HepG2 (cell line): ENCODE data around the gene CDK14. TPM values are rescaled to one million over a fixed set of nuclear protein-coding genes. Genes with fewer than 3 reads are reported as not detected.

Source experiments
- ATAC-seq: fragments of 200-7000 bp; cut with Tn5 transposase; 3 replicates; pipeline ENCODE4 v1.9.1; 2020; ENCODE audit warnings: mild to moderate bottlenecking, moderate library complexity
- BruUV-seq: library from RNA; stranded (reverse); fragments of 400-500 nt; replicated peaks from 2 replicates; lab custom pipeline; 2021; lab: Mats Ljungman, UMichigan
- CTCF ChIA-PET: fragments of 300-600 bp; formaldehyde crosslinking; extraction: SDS; loops from one replicate; lab custom pipeline; 2021; ENCODE audit warnings: low total read pairs, inconsistent platforms, low intra/inter-chr PET ratio; lab: Yijun Ruan, JAX
- POLR2A ChIA-PET: fragments of 350-600 bp; sonication (Branson Sonifier 250); formaldehyde crosslinking; loops from one replicate; lab custom pipeline; 2020; ENCODE audit warnings: antibody characterized with exemption, inconsistent platforms; lab: Yijun Ruan, JAX
- DNase-seq: peaks from one replicate; pipeline ENCODE4 v3.0.0-alpha.2; 2015; ENCODE audit warnings: low spot score
- FAIRE-seq: peaks from 3 replicates; lab custom pipeline; 2011; peaks lifted over from hg19 to GRCh38; lab: Jason Lieb, UNC
- H2AFZ ChIP-seq: one replicate; pipeline ENCODE4 v1.6.1; 2011; ENCODE audit warnings: low read length, inconsistent platforms
- H3K27ac ChIP-seq: fragments of 300-600 bp; 3 replicates; pipeline ENCODE4 v1.8.0; 2011; ENCODE audit warnings: mixed run types, mild to moderate bottlenecking, mixed read lengths, low read length, inconsistent platforms; ENCODE audit not compliant: insufficient read depth; ENCODE audit errors: extremely low read length
- H3K27me3 ChIP-seq, 2 experiments: fragments of 200-600 bp in 1 of 2; 2 replicates in 1 of 2; 3 replicates in 1 of 2; pipeline versions ENCODE4 v1.6.0 to v1.8.0; 2011; ENCODE audit warnings: low read length in 2 of 2, mild to moderate bottlenecking in 2 of 2, moderate library complexity in 2 of 2, inconsistent platforms in 1 of 2; ENCODE audit not compliant: insufficient read depth in 2 of 2, control insufficient read depth in 1 of 2
- H3K36me3 ChIP-seq, 2 experiments: fragments of 200-600 bp in 1 of 2; replicated peaks in 1 of 2; 2 replicates in 1 of 2; 3 replicates in 1 of 2; pipeline versions ENCODE4 v1.5.1 to v1.8.0; 2011; ENCODE audit warnings: low read length in 2 of 2, inconsistent platforms in 1 of 2; ENCODE audit not compliant: insufficient read depth in 2 of 2, control insufficient read depth in 1 of 2
- H3K4me1 ChIP-seq: 2 replicates; pipeline ENCODE4 v1.5.1; 2012; ENCODE audit warnings: low read length, inconsistent platforms; ENCODE audit not compliant: insufficient read depth
- H3K4me2 ChIP-seq: 2 replicates; pipeline ENCODE4 v1.6.0; 2011; ENCODE audit warnings: low read depth, low read length, inconsistent platforms
- H3K4me3 ChIP-seq, 3 experiments: fragments of 200-600 bp in 1 of 3; sonication (generic), shearing (Covaris generic) in 1 of 3; replicated peaks in 1 of 3; 2 replicates each; pipeline ENCODE4 v1.5.1; 2011 to 2016; ENCODE audit warnings: low read length in 3 of 3, inconsistent platforms in 2 of 3, low read depth in 2 of 3, mild to moderate bottlenecking in 2 of 3, control low read depth in 1 of 3, mixed read lengths in 1 of 3; ENCODE audit not compliant: insufficient read depth in 1 of 3
- H3K79me2 ChIP-seq: one replicate; pipeline ENCODE4 v1.6.1; 2011; ENCODE audit warnings: low read length, inconsistent platforms; ENCODE audit not compliant: insufficient read depth
- H3K9ac ChIP-seq: 2 replicates; pipeline ENCODE4 v1.6.0; 2011; ENCODE audit warnings: mild to moderate bottlenecking, low read depth, low read length, inconsistent platforms; ENCODE audit not compliant: insufficient read depth
- H3K9me3 ChIP-seq: 2 replicates; pipeline ENCODE4 v1.5.1; 2012; ENCODE audit warnings: mild to moderate bottlenecking, low read length
- H4K20me1 ChIP-seq: 2 replicates; pipeline ENCODE4 v1.6.0; 2011; ENCODE audit warnings: inconsistent platforms, mild to moderate bottlenecking, low read length, moderate library complexity; ENCODE audit not compliant: insufficient read depth
- DNMT1 ChIP-seq: sonication (generic); formaldehyde crosslinking; IDR thresholded peaks from 2 replicates; pipeline ENCODE4 v1.5.1; 2020; ENCODE audit warnings: mild to moderate bottlenecking, missing genetic modification reagents
- MBNL3 ChIP-seq: fragments of 250-450 bp; sonication (Bioruptor Pico); conservative IDR thresholded peaks from 2 replicates; pipeline ENCODE4 v1.8.0; 2022; ENCODE audit warnings: mild to moderate bottlenecking, inconsistent platforms
- POLR2A ChIP-seq, 2 experiments: IDR thresholded peaks; 2 replicates each; pipeline ENCODE4 v1.6.1; 2011; ENCODE audit warnings: low read depth in 2 of 2, low read length in 2 of 2, mild to moderate bottlenecking in 1 of 2, moderate library complexity in 1 of 2; ENCODE audit not compliant: insufficient read depth in 1 of 2
- RCOR2 ChIP-seq: IDR thresholded peaks from 2 replicates; pipeline ENCODE4 v1.6.1; 2016; ENCODE audit warnings: missing biosample characterization, missing genetic modification reagents
- ZNF549 ChIP-seq: sonication (generic); formaldehyde crosslinking; IDR thresholded peaks from 2 replicates; pipeline ENCODE4 v1.5.0; 2020; ENCODE audit warnings: missing genetic modification reagents
- ZNF788 ChIP-seq: sonication (generic); formaldehyde crosslinking; IDR thresholded peaks from 2 replicates; pipeline ENCODE4 v1.5.0; 2020; ENCODE audit warnings: mild to moderate bottlenecking, missing genetic modification reagents, borderline replicate concordance
- in situ Hi-C: cut with HindIII; loops from 2 replicates; pipeline ENCODE4 v1.10.0; 2017; ENCODE audit warnings: low pct_unique_long_range_greater_than_20kb; ENCODE audit not compliant: extremely low pct_ligation_motif_present
- intact Hi-C: fragments of 100-400 bp; cut with micrococcal nuclease; formaldehyde crosslinking; loops from one replicate; pipeline ENCODE4 v1.10.0; 2022; ENCODE audit not compliant: unreplicated experiment
- polyA plus RNA-seq, 8 experiments: library from polyadenylated mRNA; depleted of rRNA in 3 of 8; stranded (reverse) in 7 of 8; unstranded in 1 of 8; fragments of >200 nt; fragmentation: Illumina TruSeq in 4 of 8; extraction: Trizol in 4 of 8; gene quantifications; 2 replicates each; pipeline versions ENCODE4 v1.2.1 to v1.2.3, GENCODE V29; 2011 to 2016; ENCODE audit warnings: low read depth in 4 of 8, missing spikeins in 1 of 8, mixed read lengths in 1 of 8; ENCODE audit not compliant: insufficient read depth in 1 of 8
- total RNA-seq, 5 experiments: library from RNA; depleted of rRNA; stranded (reverse); fragments of >200 nt; fragmentation: Illumina TruSeq; extraction: Trizol; gene quantifications; 2 replicates each; pipeline ENCODE4 v1.2.3, GENCODE V29; 2016; ENCODE audit warnings: low read depth in 1 of 5
- TF ChIP-seq, protein P1 (sequence below): sonication (generic); formaldehyde crosslinking; IDR thresholded peaks from 2 replicates; pipeline ENCODE4 v1.9.0; 2021; ENCODE audit warnings: missing genetic modification reagents, mild to moderate bottlenecking, borderline replicate concordance
- TF ChIP-seq, protein P2 (sequence below): sonication (generic); formaldehyde crosslinking; IDR thresholded peaks from 2 replicates; pipeline ENCODE4 v1.8.0; 2022; ENCODE audit warnings: missing genetic modification reagents, low read depth, mild to moderate bottlenecking, borderline replicate concordance
- TF ChIP-seq, protein P3 (sequence below): sonication (generic); formaldehyde crosslinking; IDR thresholded peaks from 2 replicates; pipeline ENCODE4 v1.5.0; 2020; ENCODE audit warnings: missing genetic modification reagents
- TF ChIP-seq, protein P4 (sequence below): sonication (generic); formaldehyde crosslinking; IDR thresholded peaks from 2 replicates; pipeline ENCODE4 v1.8.0; 2022; ENCODE audit warnings: low read depth, missing genetic modification reagents
- TF ChIP-seq, protein P5 (sequence below): sonication (generic); formaldehyde crosslinking; IDR thresholded peaks from 2 replicates; pipeline ENCODE4 v1.5.0; 2020; ENCODE audit warnings: missing genetic modification reagents, mild to moderate bottlenecking, borderline replicate concordance
- TF ChIP-seq, protein P6 (sequence below): sonication (generic); formaldehyde crosslinking; IDR thresholded peaks from 2 replicates; pipeline ENCODE4 v1.8.0; 2023; ENCODE audit warnings: mild to moderate bottlenecking, missing genetic modification reagents
- TF ChIP-seq, protein P7 (sequence below): IDR thresholded peaks from 2 replicates; pipeline ENCODE4 v1.4.0; 2020; ENCODE audit warnings: mild to moderate bottlenecking, missing genetic modification reagents

The CDK14 gene
- total and polyA plus RNA-seq, 2 of the 13 experiments (the other 11 are each of a cell fraction or from before 2014, with no cell fraction given) = 0.26 to 0.71 TPM

DNA sequence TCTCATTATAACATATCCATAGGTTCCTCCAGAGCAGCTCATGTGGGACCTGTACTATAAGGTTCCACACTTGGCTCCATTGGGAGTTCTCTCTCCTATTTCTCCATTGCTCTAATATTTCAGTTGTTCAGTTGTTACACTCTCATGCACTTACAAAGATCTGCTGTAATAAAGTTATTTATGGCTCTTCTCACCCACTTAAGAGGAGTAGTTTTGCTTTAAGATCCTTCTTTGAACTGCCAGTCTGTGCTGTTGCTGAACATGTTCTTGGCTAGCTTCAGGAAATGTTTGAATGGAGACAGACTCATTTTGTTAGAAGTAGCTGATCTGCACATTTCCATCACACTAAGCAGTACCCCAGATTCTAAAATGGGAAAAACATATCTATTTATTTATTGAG, 250.1 kb downstream of the CDK14 start:
- no TSS peak for BruUV-seq
- Histone ChIP-seq H3K27ac (no peak overlapping the region), H2AFZ (no peak overlapping the region), H3K36me3 (no peaks in the 10 kb centered on the region), H4K20me1 (no peaks in the 10 kb centered on the region), H3K4me2 (no peak overlapping the region), H3K4me1 (no peaks in the 10 kb centered on the region), H3K27me3 (no peaks in the 10 kb centered on the region), H3K4me3 (no peak overlapping the region), H3K79me2 (no peaks in the 10 kb centered on the region), H3K9ac (no peak overlapping the region), H3K9me3 (no peaks in the 10 kb centered on the region)
- no peak for DNase-seq
- POLR2A ChIA-PET = no interaction called here
- in situ Hi-C loops = no loop called here
- ATAC-seq = no peak
- FAIRE-seq = no peak
- CTCF ChIA-PET = no interaction called here
- intact Hi-C loops = no loop called here
- TF ChIP-seq, protein P1, sequence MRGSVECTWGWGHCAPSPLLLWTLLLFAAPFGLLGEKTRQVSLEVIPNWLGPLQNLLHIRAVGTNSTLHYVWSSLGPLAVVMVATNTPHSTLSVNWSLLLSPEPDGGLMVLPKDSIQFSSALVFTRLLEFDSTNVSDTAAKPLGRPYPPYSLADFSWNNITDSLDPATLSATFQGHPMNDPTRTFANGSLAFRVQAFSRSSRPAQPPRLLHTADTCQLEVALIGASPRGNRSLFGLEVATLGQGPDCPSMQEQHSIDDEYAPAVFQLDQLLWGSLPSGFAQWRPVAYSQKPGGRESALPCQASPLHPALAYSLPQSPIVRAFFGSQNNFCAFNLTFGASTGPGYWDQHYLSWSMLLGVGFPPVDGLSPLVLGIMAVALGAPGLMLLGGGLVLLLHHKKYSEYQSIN (CRISPR knock-in tag) = no peak
- TF ChIP-seq, protein P2, sequence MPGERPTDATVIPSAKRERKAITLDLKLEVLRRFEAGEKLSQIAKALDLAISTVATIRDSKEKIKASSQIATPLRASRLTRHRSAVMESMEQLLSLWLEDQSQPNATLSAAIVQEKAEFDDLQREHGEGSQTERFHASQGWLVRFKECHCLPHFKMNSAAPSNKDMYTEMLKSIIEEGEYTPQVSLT = no peak
- TF ChIP-seq, protein P3, sequence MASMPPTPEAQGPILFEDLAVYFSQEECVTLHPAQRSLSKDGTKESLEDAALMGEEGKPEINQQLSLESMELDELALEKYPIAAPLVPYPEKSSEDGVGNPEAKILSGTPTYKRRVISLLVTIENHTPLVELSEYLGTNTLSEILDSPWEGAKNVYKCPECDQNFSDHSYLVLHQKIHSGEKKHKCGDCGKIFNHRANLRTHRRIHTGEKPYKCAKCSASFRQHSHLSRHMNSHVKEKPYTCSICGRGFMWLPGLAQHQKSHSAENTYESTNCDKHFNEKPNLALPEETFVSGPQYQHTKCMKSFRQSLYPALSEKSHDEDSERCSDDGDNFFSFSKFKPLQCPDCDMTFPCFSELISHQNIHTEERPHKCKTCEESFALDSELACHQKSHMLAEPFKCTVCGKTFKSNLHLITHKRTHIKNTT (CRISPR knock-in tag) = no peak
- TF ChIP-seq POLR2A (IDR thresholded peaks at IDR 0.05; ENCODE audit: insufficient read depth in 1 of 2, low read depth in 2 of 2, low read length in 2 of 2) = no peak
- TF ChIP-seq ZNF549 (CRISPR knock-in tag) = no peak
- no peak for TF ChIP-seq MBNL3 (CRISPR knock-in tag)
- no peak for TF ChIP-seq DNMT1 (CRISPR knock-in tag)
- TF ChIP-seq, protein P4, sequence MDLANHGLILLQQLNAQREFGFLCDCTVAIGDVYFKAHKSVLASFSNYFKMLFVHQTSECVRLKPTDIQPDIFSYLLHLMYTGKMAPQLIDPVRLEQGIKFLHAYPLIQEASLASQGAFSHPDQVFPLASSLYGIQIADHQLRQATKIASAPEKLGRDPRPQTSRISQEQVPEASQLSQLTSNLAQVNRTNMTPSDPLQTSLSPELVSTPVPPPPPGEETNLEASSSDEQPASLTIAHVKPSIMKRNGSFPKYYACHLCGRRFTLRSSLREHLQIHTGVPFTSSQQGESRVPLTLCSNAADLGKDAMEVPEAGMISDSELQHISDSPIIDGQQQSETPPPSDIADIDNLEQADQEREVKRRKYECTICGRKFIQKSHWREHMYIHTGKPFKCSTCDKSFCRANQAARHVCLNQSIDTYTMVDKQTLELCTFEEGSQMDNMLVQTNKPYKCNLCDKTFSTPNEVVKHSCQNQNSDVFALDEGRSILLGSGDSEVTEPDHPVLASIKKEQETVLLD (CRISPR knock-in tag) = no peak
- no peak for TF ChIP-seq ZNF788 (CRISPR knock-in tag)
- TF ChIP-seq, protein P5, sequence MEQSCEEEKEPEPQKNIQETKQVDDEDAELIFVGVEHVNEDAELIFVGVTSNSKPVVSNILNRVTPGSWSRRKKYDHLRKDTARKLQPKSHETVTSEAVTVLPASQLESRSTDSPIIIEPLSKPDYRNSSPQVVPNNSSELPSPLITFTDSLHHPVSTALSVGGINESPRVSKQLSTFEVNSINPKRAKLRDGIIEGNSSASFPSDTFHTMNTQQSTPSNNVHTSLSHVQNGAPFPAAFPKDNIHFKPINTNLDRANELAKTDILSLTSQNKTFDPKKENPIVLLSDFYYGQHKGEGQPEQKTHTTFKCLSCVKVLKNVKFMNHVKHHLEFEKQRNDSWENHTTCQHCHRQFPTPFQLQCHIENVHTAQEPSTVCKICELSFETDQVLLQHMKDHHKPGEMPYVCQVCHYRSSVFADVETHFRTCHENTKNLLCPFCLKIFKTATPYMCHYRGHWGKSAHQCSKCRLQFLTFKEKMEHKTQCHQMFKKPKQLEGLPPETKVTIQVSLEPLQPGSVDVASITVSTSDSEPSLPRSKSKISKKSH (CRISPR knock-in tag) = no peak
- no peak for TF ChIP-seq RCOR2
- TF ChIP-seq, protein P6, sequence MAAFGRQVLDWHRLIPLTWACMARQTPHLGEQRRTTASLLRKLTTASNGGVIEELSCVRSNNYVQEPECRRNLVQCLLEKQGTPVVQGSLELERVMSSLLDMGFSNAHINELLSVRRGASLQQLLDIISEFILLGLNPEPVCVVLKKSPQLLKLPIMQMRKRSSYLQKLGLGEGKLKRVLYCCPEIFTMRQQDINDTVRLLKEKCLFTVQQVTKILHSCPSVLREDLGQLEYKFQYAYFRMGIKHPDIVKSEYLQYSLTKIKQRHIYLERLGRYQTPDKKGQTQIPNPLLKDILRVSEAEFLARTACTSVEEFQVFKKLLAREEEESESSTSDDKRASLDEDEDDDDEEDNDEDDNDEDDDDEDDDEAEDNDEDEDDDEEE (CRISPR knock-in tag) = no peak
- TF ChIP-seq, protein P7, sequence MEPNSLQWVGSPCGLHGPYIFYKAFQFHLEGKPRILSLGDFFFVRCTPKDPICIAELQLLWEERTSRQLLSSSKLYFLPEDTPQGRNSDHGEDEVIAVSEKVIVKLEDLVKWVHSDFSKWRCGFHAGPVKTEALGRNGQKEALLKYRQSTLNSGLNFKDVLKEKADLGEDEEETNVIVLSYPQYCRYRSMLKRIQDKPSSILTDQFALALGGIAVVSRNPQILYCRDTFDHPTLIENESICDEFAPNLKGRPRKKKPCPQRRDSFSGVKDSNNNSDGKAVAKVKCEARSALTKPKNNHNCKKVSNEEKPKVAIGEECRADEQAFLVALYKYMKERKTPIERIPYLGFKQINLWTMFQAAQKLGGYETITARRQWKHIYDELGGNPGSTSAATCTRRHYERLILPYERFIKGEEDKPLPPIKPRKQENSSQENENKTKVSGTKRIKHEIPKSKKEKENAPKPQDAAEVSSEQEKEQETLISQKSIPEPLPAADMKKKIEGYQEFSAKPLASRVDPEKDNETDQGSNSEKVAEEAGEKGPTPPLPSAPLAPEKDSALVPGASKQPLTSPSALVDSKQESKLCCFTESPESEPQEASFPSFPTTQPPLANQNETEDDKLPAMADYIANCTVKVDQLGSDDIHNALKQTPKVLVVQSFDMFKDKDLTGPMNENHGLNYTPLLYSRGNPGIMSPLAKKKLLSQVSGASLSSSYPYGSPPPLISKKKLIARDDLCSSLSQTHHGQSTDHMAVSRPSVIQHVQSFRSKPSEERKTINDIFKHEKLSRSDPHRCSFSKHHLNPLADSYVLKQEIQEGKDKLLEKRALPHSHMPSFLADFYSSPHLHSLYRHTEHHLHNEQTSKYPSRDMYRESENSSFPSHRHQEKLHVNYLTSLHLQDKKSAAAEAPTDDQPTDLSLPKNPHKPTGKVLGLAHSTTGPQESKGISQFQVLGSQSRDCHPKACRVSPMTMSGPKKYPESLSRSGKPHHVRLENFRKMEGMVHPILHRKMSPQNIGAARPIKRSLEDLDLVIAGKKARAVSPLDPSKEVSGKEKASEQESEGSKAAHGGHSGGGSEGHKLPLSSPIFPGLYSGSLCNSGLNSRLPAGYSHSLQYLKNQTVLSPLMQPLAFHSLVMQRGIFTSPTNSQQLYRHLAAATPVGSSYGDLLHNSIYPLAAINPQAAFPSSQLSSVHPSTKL (CRISPR knock-in tag) = no peak
